NCI-H1092 (cell line): ENCODE results near the gene CHRNG.
"Not testable (repeated sequence)": the region's sequence is repeated elsewhere in the genome, so short reads cannot be mapped to it uniquely, and the experiment has no call there.

ENCODE experiments used
- DNase-seq: peaks from one replicate; lab custom pipeline; 2025; lab: John Stamatoyannopoulos, UW

CHRNG gene

GRCh38 chr2:232545511-232546375 lies 6.3 kb downstream of the CHRNG start:
- no peak for DNase-seq

- no peak for DNase-seq
Measured at GRCh38 chr2:232547991-232548390, 8.5 kb downstream of the CHRNG start.

DNA sequence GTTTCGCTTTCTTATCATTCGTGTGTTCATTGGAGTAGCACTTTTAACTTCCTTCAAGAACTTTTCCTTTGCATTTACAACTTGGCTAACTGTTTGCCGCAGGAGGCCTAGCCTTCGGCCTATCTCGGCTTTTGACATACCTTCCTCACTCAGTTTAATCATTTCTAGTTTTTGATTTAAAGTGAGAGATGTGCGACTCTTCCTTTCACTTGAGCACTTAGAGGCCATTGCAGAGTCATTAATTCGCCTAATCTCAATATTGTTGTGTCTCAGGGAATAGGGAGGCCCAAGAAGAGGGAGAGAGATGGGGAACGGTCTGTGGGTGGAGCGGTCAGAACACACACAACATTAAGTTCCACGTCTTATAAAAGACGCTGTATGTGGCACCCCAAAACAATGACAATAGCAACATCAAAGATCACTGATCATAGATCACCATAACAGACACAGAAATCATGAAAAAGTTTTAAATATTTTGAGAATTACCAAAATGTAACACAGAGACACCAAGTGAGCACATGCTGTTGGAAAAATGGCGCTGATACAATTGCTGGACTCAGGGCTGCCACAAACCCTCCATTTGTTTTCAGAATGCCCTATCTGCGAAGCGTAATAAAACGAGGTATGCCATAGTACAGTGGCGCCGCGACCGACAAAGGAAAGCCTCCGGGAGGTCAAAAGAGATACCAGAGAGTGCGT lies 10.3 kb downstream of the CHRNG start:
- no peak for DNase-seq

- DNase-seq: peak; percentile 83
Measured at GRCh38 chr2:232550354-232551249, 11.1 kb downstream of the CHRNG start, which contains the start of the genes EIF4E2 and TIGD1. EIF4E2 (plus strand) TSS chr2:232550689; CDS start chr2:232550725, 36 bp downstream. TIGD1 (minus strand) TSS chr2:232550557; CDS start chr2:232549882, 675 bp downstream.

DNA sequence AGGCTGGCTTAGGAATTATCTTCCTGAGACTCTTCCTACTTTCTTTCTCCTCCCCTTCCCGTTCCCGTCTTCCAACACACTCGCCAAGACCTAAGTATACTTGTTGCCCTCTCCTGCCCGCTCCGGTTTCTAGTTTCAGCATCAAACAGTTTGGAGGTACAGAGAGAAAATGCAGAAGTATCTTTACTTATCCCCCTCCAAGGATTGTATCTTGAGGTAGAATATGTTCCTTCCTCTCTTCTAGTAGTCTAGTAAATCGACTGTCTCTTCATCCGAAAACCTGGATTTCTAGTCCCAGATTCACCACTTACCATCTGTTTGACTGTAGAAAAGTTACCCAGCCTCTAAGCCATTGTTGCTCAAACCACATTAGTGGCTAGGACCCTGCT lies 11.8 kb downstream of the CHRNG start:
- no peak for DNase-seq

- no peak for DNase-seq
Measured at GRCh38 chr2:232551776-232552175, 12.3 kb downstream of the CHRNG start.

DNA sequence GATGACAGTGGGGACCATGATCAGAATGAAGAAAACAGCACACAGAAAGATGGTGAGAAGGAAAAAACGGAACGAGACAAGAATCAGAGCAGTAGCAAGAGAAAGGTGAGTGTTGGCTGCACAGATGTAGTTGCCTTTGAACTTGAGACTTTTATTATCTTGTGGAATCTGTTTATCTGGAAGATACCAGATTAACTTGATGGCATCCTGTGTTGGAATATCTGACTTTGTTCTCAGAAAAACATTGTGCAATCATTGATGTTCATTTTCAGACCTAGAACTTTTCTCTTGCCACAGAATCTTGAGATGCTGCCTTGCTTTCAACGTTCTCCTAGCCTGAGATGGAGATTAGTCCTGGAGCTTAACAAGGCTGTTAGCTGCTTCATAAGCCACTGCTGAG lies 16.9 kb downstream of the CHRNG start:
- no peak for DNase-seq

- no peak for DNase-seq
Measured at GRCh38 chr2:232562515-232563151, 23.1 kb downstream of the CHRNG start.

- no peak for DNase-seq
Measured at GRCh38 chr2:232563580-232563979, 24.1 kb downstream of the CHRNG start.

DNA sequence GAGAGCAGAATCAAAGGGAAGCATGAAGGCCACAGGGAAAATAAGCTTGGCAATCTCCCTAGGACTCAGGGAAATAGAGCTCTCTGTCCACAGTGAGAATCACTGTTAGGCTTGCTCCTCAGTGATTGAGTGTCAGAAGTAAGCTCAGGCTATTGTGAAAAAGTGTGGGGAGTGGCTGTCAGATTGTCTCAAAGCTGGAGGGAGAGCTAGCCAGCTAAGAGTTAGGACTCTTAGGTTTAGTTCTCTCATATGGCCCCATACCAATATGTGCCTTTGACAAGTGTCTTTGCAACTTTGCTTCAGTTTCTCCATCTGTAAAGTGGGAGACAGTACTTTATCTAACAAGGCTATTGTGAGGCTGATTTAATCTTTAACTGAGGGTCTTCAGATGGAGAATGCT lies 28.2 kb downstream of the CHRNG start:
- DNase-seq: no peak

DNA sequence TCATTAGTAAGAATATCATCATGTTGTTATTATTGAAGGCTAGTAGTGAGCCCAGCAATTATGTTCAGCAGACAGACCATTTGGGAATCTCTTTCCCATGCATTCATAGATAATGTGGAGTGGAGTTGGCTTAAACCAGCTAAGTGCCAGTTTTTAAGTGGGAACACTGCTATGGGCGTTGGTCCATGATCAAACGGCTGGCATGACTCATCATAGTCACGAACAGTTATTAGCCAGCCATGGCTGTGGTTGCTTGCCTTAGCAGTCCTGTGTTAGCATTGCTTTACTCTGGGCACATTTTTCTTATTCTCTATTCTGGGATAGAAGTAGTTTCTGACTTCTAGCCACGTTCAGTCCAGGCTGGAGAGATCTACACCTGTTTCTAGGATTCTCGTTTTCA lies 28.7 kb downstream of the CHRNG start:
- no peak for DNase-seq

DNA sequence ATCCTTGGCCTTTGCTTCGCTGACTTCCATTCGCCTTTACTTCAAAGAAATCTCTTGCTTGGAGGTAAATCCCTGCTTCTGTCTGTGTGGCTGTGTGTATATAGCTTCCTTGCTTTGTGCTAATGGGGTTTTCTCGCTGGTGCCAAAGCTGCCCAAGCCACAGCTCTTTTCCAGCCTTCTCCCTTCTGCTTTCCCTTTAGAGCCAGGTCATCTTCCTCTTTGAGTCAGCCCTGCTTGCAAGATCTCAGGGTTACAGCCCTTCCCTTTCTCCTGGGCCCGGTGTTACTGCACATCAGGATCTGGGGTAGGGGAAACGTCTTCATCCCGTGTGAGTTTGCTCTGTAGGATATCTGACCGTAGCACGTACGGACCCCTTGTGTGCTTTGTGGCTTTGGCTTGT lies 30.0 kb downstream of the CHRNG start:
- no peak for DNase-seq

- not testable (repeated sequence) for DNase-seq
Measured at GRCh38 chr2:232570481-232570880, 31.0 kb downstream of the CHRNG start.

DNA sequence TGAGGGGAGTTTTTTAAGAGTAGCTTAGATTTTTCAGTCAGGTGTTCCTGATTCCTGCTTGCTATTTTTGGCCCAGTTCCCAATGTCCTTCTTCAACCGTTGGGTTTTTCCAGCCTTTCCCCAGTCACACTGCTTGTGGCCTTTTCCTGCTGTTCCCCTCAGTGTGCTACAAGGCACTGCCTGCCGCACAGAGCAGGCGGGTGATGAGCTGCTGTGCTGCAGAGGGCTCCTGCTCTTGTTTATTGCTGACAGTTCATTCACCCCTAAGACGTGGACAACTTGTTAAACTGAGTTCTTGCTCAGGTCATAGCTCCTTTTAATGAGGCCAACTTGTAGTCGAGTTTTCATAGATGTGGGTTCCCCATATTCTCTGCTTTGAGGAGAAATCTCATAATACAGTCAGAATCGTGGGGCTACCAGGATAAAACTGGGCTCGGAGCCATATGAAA lies 31.6 kb downstream of the CHRNG start:
- DNase-seq: no peak

DNA sequence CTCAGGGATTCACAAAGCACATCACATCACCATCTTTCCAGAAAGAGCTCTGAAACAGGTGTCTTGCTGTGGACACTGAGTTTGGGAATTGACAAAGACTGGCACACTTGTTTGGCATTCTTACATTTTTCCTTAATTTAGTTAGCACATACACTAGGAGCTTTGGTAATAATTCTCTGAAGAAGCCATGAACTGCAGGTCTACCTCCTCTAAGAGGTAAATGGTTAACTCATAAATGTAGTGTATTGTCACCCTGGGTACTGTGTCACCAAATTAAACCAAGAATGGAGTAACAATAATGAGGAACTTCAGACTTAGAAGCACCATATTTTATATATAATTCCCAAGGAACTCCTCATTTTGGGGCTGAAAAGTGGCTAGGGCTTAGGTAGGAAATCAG lies 33.5 kb downstream of the CHRNG start:
- no peak for DNase-seq

GRCh38 chr2:232573771-232574435 lies 34.4 kb downstream of the CHRNG start:
- no peak for DNase-seq

GRCh38 chr2:232574674-232575403 lies 35.3 kb downstream of the CHRNG start:
- no peak for DNase-seq

GRCh38 chr2:232575404-232575746 lies 35.9 kb downstream of the CHRNG start:
- no peak for DNase-seq

DNA sequence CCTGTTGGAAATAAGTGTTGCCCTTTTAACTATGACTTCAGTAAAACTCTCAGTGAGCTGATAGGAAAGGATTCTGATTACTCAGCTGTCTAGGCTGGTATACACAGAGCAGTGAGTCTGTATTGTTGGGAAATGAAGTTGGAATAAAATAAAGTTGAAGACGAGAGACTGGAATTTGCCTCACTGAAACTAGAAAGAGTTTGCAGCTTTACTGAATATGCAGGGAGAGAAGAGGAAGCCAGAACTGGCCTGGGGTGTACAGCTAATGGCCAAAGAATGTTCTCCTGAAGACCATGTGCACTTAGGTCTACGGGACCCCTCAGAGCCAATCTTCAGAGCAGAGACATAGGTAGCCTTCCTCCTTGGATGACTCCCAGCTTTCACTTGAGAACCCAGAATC lies 37.5 kb downstream of the CHRNG start:
- no peak for DNase-seq

- DNase-seq: no peak
Measured at GRCh38 chr2:232577841-232578240, 38.3 kb downstream of the CHRNG start.
